ENCODE measurements around the gene SEMA3B.

GRCh38 chr3:50258029-50258680, 10.8 kb upstream of the SEMA3B start:
- TF ChIP-seq CTCF (IDR thresholded peaks at IDR 0.05) (no peak), POLR2A (IDR thresholded peaks at IDR 0.05) (no peak)
